Ishikawa (cell line): ENCODE results near the gene MTMR1.

Experiments used
- CEBPB ChIP-seq: IDR thresholded peaks from 2 replicates; pipeline ENCODE4 v1.6.1; 2012
- CREB1 ChIP-seq: IDR thresholded peaks from 2 replicates; pipeline ENCODE4 v1.6.1; 2012; ENCODE audit warnings: low read depth
- EGR1 ChIP-seq: IDR thresholded peaks from 2 replicates; pipeline ENCODE4 v1.6.1; 2012
- EP300 ChIP-seq: IDR thresholded peaks from 2 replicates; pipeline ENCODE4 v1.6.1; 2012; ENCODE audit warnings: borderline replicate concordance
- FOXM1 ChIP-seq: IDR thresholded peaks from 2 replicates; pipeline ENCODE4 v1.6.1; 2012; ENCODE audit warnings: low read depth, borderline replicate concordance
- MAX ChIP-seq: IDR thresholded peaks from 2 replicates; pipeline ENCODE4 v1.6.1; 2012
- NFIC ChIP-seq: IDR thresholded peaks from 2 replicates; pipeline ENCODE4 v1.6.1; 2012
- RAD21 ChIP-seq: IDR thresholded peaks from 2 replicates; pipeline ENCODE4 v1.6.1; 2012; ENCODE audit warnings: low read depth
- REST ChIP-seq: IDR thresholded peaks from 2 replicates; pipeline ENCODE4 v1.6.1; 2012; ENCODE audit warnings: low read depth, mild to moderate bottlenecking
- TAF1 ChIP-seq: IDR thresholded peaks from 2 replicates; pipeline ENCODE4 v1.6.1; 2012; ENCODE audit warnings: low read depth, mild to moderate bottlenecking
- TCF12 ChIP-seq: IDR thresholded peaks from 2 replicates; pipeline ENCODE4 v1.6.1; 2012; ENCODE audit warnings: low read depth
- TEAD4 ChIP-seq: IDR thresholded peaks from 2 replicates; pipeline ENCODE4 v1.6.1; 2012
- USF1 ChIP-seq: IDR thresholded peaks from 2 replicates; pipeline ENCODE4 v1.6.1; 2012
- YY1 ChIP-seq: IDR thresholded peaks from 2 replicates; pipeline ENCODE4 v1.6.1; 2012; ENCODE audit warnings: low read depth
- ZBTB7A ChIP-seq: IDR thresholded peaks from 2 replicates; pipeline ENCODE4 v1.6.1; 2012; ENCODE audit warnings: low read depth

The MTMR1 gene

GRCh38 chrX:150770623-150771022, 77.4 kb downstream of the MTMR1 start:
- TF ChIP-seq EGR1 (no peak), TEAD4 (no peak), TCF12 (no peak), CREB1 (no peak), YY1 (no peak), REST (no peak), CEBPB (no peak)

- TF ChIP-seq USF1: no peak
- TF ChIP-seq REST: no peak
- no peak for TF ChIP-seq ZBTB7A
- no peak for TF ChIP-seq EGR1
- TF ChIP-seq MAX: no peak
- no peak for TF ChIP-seq NFIC
- no peak for TF ChIP-seq YY1
- no peak for TF ChIP-seq RAD21
- no peak for TF ChIP-seq TCF12
- TF ChIP-seq TEAD4: no peak
- no peak for TF ChIP-seq FOXM1
- no peak for TF ChIP-seq CREB1
- TF ChIP-seq TAF1: no peak
- no peak for TF ChIP-seq CEBPB
- TF ChIP-seq EP300: no peak
Measured at GRCh38 chrX:150771116-150771515, 77.9 kb downstream of the MTMR1 start.

- TF ChIP-seq CREB1: no peak
- no peak for TF ChIP-seq ZBTB7A
- TF ChIP-seq MAX: no peak
- TF ChIP-seq TEAD4: no peak
- peak; percentile 91 for TF ChIP-seq RAD21
Measured at GRCh38 chrX:150772150-150772970, 79.2 kb downstream of the MTMR1 start.

- TF ChIP-seq TAF1 (no peak), USF1 (no peak), YY1 (no peak), EGR1 (no peak)
Measured at GRCh38 chrX:150773117-150773516, 79.9 kb downstream of the MTMR1 start.

GRCh38 chrX:150773634-150774033, 80.4 kb downstream of the MTMR1 start:
- TF ChIP-seq REST: no peak
- TF ChIP-seq FOXM1: no peak
- TF ChIP-seq YY1: no peak
- no peak for TF ChIP-seq EP300
- TF ChIP-seq CREB1: no peak
- TF ChIP-seq EGR1: no peak
- no peak for TF ChIP-seq MAX
- no peak for TF ChIP-seq RAD21
- TF ChIP-seq TAF1: no peak
- no peak for TF ChIP-seq TCF12
- TF ChIP-seq TEAD4: no peak
- TF ChIP-seq CEBPB: no peak
- TF ChIP-seq USF1: no peak
- TF ChIP-seq ZBTB7A: no peak
- no peak for TF ChIP-seq NFIC
